ENCODE data around the gene CST5.

CST5 gene, protein sequence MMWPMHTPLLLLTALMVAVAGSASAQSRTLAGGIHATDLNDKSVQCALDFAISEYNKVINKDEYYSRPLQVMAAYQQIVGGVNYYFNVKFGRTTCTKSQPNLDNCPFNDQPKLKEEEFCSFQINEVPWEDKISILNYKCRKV

DNA sequence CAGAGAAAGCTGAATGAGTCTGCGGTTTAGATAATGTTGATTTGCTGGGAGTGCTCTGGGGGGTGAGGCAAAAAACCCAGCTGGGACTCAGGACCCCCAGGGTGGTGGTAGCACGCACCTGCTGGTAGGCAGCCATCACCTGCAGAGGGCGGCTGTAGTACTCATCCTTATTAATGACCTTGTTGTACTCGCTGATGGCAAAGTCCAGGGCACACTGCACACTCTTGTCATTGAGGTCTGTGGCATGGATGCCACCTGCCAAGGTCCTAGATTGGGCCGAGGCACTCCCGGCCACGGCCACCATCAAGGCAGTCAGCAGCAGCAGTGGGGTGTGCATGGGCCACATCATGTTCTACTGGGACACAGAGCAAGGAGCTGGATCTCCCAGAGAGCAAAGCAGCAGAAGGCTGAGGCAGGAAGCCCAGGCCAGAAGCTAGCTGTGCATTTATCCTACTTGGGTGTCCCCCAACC, at the start of gene CST5:
Gene CST5 (minus strand): TSS at position 421 of the 471 bp plus-strand sequence. CDS start 72 bp downstream, at position 349.
- Histone ChIP-seq H3K27me3 (replicated peaks; ENCODE audit: insufficient read depth, low read length) (no peaks in the 10 kb centered on the region), H3K36me3 (replicated peaks; ENCODE audit: insufficient read depth, low read length) (no peaks in the 10 kb centered on the region), H2AFZ (ENCODE audit: low read length) (no peak within 1 kb of the TSS), H3K9me2 (replicated peaks; ENCODE audit: insufficient read depth, low read length) (no peaks in the 10 kb centered on the region), H3K4me3 (ENCODE audit: low read length) (no peak within 1 kb of the TSS), H4K20me1 (ENCODE audit: insufficient read depth, low read length) (no peaks in the 10 kb centered on the region), H3K79me2 (ENCODE audit: low read length) (no peaks in the 10 kb centered on the region), H3K4me1 (ENCODE audit: low read length) (no peaks in the 10 kb centered on the region), H3K27ac (ENCODE audit: low read length) (no peak within 1 kb of the TSS), H3K9ac (ENCODE audit: low read length) (no peak within 1 kb of the TSS), H3K4me2 (ENCODE audit: low read depth, low read length) (no peak within 1 kb of the TSS), H3F3A (ENCODE audit: insufficient read depth, low read length) (no peaks in the 10 kb centered on the region), H3K9me3 (replicated peaks; ENCODE audit: insufficient read depth, low read length) (no peaks in the 10 kb centered on the region)
- DNase-seq, result no peak
- TF ChIP-seq, protein P1, sequence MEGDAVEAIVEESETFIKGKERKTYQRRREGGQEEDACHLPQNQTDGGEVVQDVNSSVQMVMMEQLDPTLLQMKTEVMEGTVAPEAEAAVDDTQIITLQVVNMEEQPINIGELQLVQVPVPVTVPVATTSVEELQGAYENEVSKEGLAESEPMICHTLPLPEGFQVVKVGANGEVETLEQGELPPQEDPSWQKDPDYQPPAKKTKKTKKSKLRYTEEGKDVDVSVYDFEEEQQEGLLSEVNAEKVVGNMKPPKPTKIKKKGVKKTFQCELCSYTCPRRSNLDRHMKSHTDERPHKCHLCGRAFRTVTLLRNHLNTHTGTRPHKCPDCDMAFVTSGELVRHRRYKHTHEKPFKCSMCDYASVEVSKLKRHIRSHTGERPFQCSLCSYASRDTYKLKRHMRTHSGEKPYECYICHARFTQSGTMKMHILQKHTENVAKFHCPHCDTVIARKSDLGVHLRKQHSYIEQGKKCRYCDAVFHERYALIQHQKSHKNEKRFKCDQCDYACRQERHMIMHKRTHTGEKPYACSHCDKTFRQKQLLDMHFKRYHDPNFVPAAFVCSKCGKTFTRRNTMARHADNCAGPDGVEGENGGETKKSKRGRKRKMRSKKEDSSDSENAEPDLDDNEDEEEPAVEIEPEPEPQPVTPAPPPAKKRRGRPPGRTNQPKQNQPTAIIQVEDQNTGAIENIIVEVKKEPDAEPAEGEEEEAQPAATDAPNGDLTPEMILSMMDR (IDR thresholded peaks at IDR 0.05; ENCODE audit: low read length), result no peak
- TF ChIP-seq EZH2 (optimal IDR thresholded peaks at IDR 0.05; ENCODE audit: low read depth, low read length) (no peak), EZH2phosphoT487 (IDR thresholded peaks at IDR 0.05; ENCODE audit: low read length) (no peak)

DNA sequence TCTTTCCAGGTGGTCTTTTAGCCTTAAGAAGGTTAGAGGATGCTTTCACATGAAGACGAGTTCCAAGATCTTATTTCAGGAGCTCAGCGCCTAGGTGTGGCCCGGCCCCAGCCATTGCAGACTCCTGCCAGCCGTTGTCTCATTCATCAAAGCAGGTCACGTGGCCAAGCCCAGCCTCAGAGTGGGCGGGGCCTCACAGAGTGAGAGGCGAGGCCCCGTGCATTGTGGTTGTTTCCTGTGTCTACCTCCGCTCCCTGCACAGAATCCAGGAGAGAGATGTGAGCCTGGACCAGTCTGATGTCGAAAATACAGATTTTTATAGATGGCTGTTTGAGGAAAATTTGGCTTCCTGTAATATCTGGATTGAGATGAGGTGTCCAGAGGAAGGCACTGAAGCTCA, 49.2 kb upstream of the CST5 start:
- H3K27ac ChIP-seq (ENCODE audit: low read length), result no peak overlapping the region
- H3K4me3 ChIP-seq (ENCODE audit: low read length), result no peak overlapping the region
- no peaks in the 10 kb centered on the region for H3F3A ChIP-seq (ENCODE audit: insufficient read depth, low read length)
- H3K4me1 ChIP-seq (ENCODE audit: low read length), result no peaks in the 10 kb centered on the region
- no peaks in the 10 kb centered on the region for H3K36me3 ChIP-seq (replicated peaks; ENCODE audit: insufficient read depth, low read length)
- H3K27me3 ChIP-seq (replicated peaks; ENCODE audit: insufficient read depth, low read length), result no peaks in the 10 kb centered on the region
- no peak overlapping the region for H3K9ac ChIP-seq (ENCODE audit: low read length)
- TF ChIP-seq, protein P1 (IDR thresholded peaks at IDR 0.05; ENCODE audit: low read length), result no peak
- H3K79me2 ChIP-seq (ENCODE audit: low read length), result no peaks in the 10 kb centered on the region
- peak overlapping the region; percentile 62 for H2AFZ ChIP-seq (ENCODE audit: low read length)
- DNase-seq, result peak; percentile 11
- H3K9me3 ChIP-seq (replicated peaks; ENCODE audit: insufficient read depth, low read length), result no peaks in the 10 kb centered on the region
- no peak overlapping the region for H3K4me2 ChIP-seq (ENCODE audit: low read depth, low read length)
- H3K9me2 ChIP-seq (replicated peaks; ENCODE audit: insufficient read depth, low read length), result no peaks in the 10 kb centered on the region
- H4K20me1 ChIP-seq (ENCODE audit: insufficient read depth, low read length), result no peaks in the 10 kb centered on the region

DNA sequence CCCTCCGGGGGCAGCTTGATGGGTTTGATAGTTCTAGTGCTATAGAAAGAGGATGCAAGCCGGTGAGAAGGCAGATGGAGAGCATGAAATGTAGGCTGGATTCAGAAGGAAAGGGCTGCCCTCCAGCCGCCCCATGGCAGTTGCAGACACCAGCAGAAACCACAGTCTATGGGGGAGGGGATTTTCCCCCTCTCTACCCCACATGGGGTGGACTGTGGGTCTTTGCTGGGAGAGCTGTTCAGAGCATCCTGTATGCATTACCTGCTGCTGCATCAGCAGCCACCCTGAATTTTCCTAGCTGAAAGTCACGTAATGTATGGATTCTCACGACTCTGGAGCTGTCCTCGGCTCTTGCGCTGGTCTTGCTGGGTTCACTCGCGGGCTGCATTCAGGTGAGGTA, 48.8 kb upstream of the CST5 start:
- Histone ChIP-seq H3K27me3 (replicated peaks; ENCODE audit: insufficient read depth, low read length) (no peaks in the 10 kb centered on the region), H3K4me3 (ENCODE audit: low read length) (no peak overlapping the region), H3K9ac (ENCODE audit: low read length) (no peak overlapping the region), H3K36me3 (replicated peaks; ENCODE audit: insufficient read depth, low read length) (no peaks in the 10 kb centered on the region), H3K9me3 (replicated peaks; ENCODE audit: insufficient read depth, low read length) (no peaks in the 10 kb centered on the region), H2AFZ (ENCODE audit: low read length) (0 out of 2 replicates have a peak overlapping the region, but pooled peaks have one; percentile 62), H4K20me1 (ENCODE audit: insufficient read depth, low read length) (no peaks in the 10 kb centered on the region), H3K27ac (ENCODE audit: low read length) (no peak overlapping the region), H3K4me1 (ENCODE audit: low read length) (no peaks in the 10 kb centered on the region), H3F3A (ENCODE audit: insufficient read depth, low read length) (no peaks in the 10 kb centered on the region), H3K79me2 (ENCODE audit: low read length) (no peaks in the 10 kb centered on the region), H3K9me2 (replicated peaks; ENCODE audit: insufficient read depth, low read length) (no peaks in the 10 kb centered on the region), H3K4me2 (ENCODE audit: low read depth, low read length) (no peak overlapping the region)
- no peak for TF ChIP-seq EZH2 (optimal IDR thresholded peaks at IDR 0.05; ENCODE audit: low read depth, low read length)
- TF ChIP-seq EZH2phosphoT487 (IDR thresholded peaks at IDR 0.05; ENCODE audit: low read length), result no peak
- TF ChIP-seq, protein P1 (IDR thresholded peaks at IDR 0.05; ENCODE audit: low read length), result no peak
- DNase-seq, result no peak
